K562 (cell line): ENCODE measurements around the gene MED13L. TPM values are rescaled to one million over a fixed set of nuclear protein-coding genes. Genes with fewer than 3 reads are reported as not detected.

Source experiments
- ATAC-seq: fragments of 200-7000 bp; cut with Tn5 transposase; 3 replicates; pipeline ENCODE4 v1.9.1; 2020; ENCODE audit warnings: moderate library complexity
- BruUV-seq: library from RNA; stranded (reverse); fragments of 400-500 nt; replicated peaks from 2 replicates; lab custom pipeline; 2021; lab: Mats Ljungman, UMichigan
- CTCF ChIA-PET: fragments of 300-600 bp; formaldehyde crosslinking; extraction: SDS; loops from one replicate; lab custom pipeline; 2021; ENCODE audit warnings: low intra/inter-chr PET ratio; lab: Yijun Ruan, JAX
- POLR2A ChIA-PET: fragments of 300-600, 350-650 bp; sonication (Branson Sonifier 250); formaldehyde crosslinking; extraction: SDS; loops from one replicate; lab custom pipeline; 2021; ENCODE audit warnings: antibody characterized with exemption, inconsistent platforms; lab: Yijun Ruan, JAX
- DNase-seq, 4 experiments: peaks; one replicate each; pipeline versions ENCODE4 v3.0.0 to v3.0.0-alpha.2; 2011 to 2018; ENCODE audit warnings: low spot score in 3 of 4, mixed read lengths in 3 of 4; ENCODE audit errors: extremely low read depth in 1 of 4
- FAIRE-seq: peaks from 2 replicates; lab custom pipeline; 2011; peaks lifted over from hg19 to GRCh38; lab: Jason Lieb, UNC
- H2AFZ ChIP-seq: 2 replicates; pipeline ENCODE4 v1.6.0; 2011; ENCODE audit warnings: low read depth, low read length, control low read depth, inconsistent platforms
- H3K27ac ChIP-seq: fragments of 200-600 bp; 3 replicates; pipeline ENCODE4 v1.8.0; 2011; ENCODE audit warnings: low read depth, mild to moderate bottlenecking, control low read depth, inconsistent platforms, low read length, moderate library complexity, mixed read lengths; ENCODE audit errors: extremely low read depth
- H3K27me3 ChIP-seq, 2 experiments: fragments of 300-600 bp in 1 of 2; 2 replicates in 1 of 2; 3 replicates in 1 of 2; pipeline versions ENCODE4 v1.6.0 to v1.8.0; 2011; ENCODE audit warnings: inconsistent platforms in 2 of 2, low read length in 2 of 2, mild to moderate bottlenecking in 1 of 2, mixed read lengths in 1 of 2, moderate library complexity in 1 of 2; ENCODE audit not compliant: control insufficient read depth in 2 of 2, insufficient read depth in 2 of 2
- H3K36me3 ChIP-seq: fragments of 300-600 bp; 3 replicates; pipeline ENCODE4 v1.8.0; 2011; ENCODE audit warnings: mild to moderate bottlenecking, low read length, inconsistent platforms; ENCODE audit not compliant: control insufficient read depth, insufficient read depth
- H3K4me1 ChIP-seq, 2 experiments: fragments of 200-600 bp in 1 of 2; replicated peaks in 1 of 2; 2 replicates in 1 of 2; 3 replicates in 1 of 2; pipeline versions ENCODE4 v1.5.1 to v1.8.0; 2011; ENCODE audit warnings: inconsistent platforms in 2 of 2, low read length in 2 of 2, mild to moderate bottlenecking in 1 of 2, mixed read lengths in 1 of 2, moderate library complexity in 1 of 2; ENCODE audit not compliant: control insufficient read depth in 2 of 2, insufficient read depth in 2 of 2
- H3K4me2 ChIP-seq: 2 replicates; pipeline ENCODE4 v1.6.1; 2011; ENCODE audit warnings: low read length, control low read depth, inconsistent platforms, mixed read lengths; ENCODE audit not compliant: insufficient read depth
- H3K4me3 ChIP-seq: fragments of 200-600 bp; sonication (generic), shearing (Covaris generic); 2 replicates; pipeline ENCODE4 v1.5.1; 2016; ENCODE audit warnings: control low read depth, inconsistent platforms
- H3K79me2 ChIP-seq: fragments of 200-600 bp; 3 replicates; pipeline ENCODE4 v1.8.0; 2011; ENCODE audit warnings: low read length, inconsistent platforms; ENCODE audit not compliant: control insufficient read depth, insufficient read depth
- H3K9ac ChIP-seq, 2 experiments: 2 replicates each; pipeline versions ENCODE4 v1.6.0 to v1.6.1; 2011; ENCODE audit warnings: low read depth in 2 of 2, low read length in 2 of 2, control low read depth in 1 of 2, inconsistent platforms in 1 of 2, mild to moderate bottlenecking in 1 of 2, mixed read lengths in 1 of 2; ENCODE audit not compliant: insufficient read depth in 1 of 2
- H3K9me1 ChIP-seq: one replicate; pipeline ENCODE4 v1.6.0; 2011; ENCODE audit warnings: inconsistent platforms, mild to moderate bottlenecking, low read length, moderate library complexity; ENCODE audit not compliant: control insufficient read depth, insufficient read depth
- H3K9me3 ChIP-seq: replicated peaks from 2 replicates; pipeline ENCODE4 v1.5.1; 2011; ENCODE audit warnings: low read depth, low read length, inconsistent platforms; ENCODE audit not compliant: control insufficient read depth, insufficient read depth
- H4K20me1 ChIP-seq: replicated peaks from 2 replicates; pipeline ENCODE4 v1.6.1; 2011; ENCODE audit warnings: low read length, inconsistent platforms, mixed read lengths; ENCODE audit not compliant: control insufficient read depth, insufficient read depth
- HMBOX1 ChIP-seq: sonication (generic); IDR thresholded peaks from 2 replicates; pipeline ENCODE4 v1.6.1; 2016
- MAFK ChIP-seq: IDR thresholded peaks from 2 replicates; pipeline ENCODE4 v1.6.1; 2011; ENCODE audit warnings: low read length, improper control_type of control experiment
- MCM3 ChIP-seq: fragments of 450-650 bp; IDR thresholded peaks from 2 replicates; pipeline ENCODE4 v1.6.1; 2016
- MTA1 ChIP-seq: fragments of 450-650 bp; IDR thresholded peaks from 2 replicates; pipeline ENCODE4 v1.6.1; 2017; ENCODE audit warnings: borderline replicate concordance
- MTA3 ChIP-seq: fragments of 450-650 bp; formaldehyde crosslinking; IDR thresholded peaks from 2 replicates; pipeline ENCODE4 v1.6.1; 2017; ENCODE audit warnings: mild to moderate bottlenecking, borderline replicate concordance
- POLR2AphosphoS5 ChIP-seq: IDR thresholded peaks from 2 replicates; pipeline ENCODE4 v1.6.1; 2011; ENCODE audit warnings: mild to moderate bottlenecking, low read depth, low read length, moderate library complexity; ENCODE audit not compliant: control insufficient read depth, insufficient read depth
- SP1 ChIP-seq: sonication (generic); formaldehyde crosslinking; IDR thresholded peaks from 2 replicates; pipeline ENCODE4 v1.8.1; 2022; ENCODE audit warnings: mild to moderate bottlenecking, missing genetic modification reagents
- UBTF ChIP-seq, 2 experiments: IDR thresholded peaks; 2 replicates each; pipeline ENCODE4 v1.6.1; 2012; ENCODE audit warnings: improper control_type of control experiment in 2 of 2, low read depth in 2 of 2, low read length in 2 of 2, borderline replicate concordance in 1 of 2
- ZBTB33 ChIP-seq: sonication (generic); formaldehyde crosslinking; IDR thresholded peaks from 2 replicates; pipeline ENCODE4 v1.8.1; 2023; ENCODE audit warnings: mild to moderate bottlenecking, missing genetic modification reagents
- ZNF41 ChIP-seq: fragments of 250-450 bp; sonication (Bioruptor Pico); conservative IDR thresholded peaks from 2 replicates; pipeline ENCODE4 v1.4.0; 2020; ENCODE audit warnings: mild to moderate bottlenecking
- ZNF436 ChIP-seq: fragments of 250-450, 450-650 bp; sonication (Bioruptor Pico); formaldehyde crosslinking; IDR thresholded peaks from 2 replicates; pipeline ENCODE4 v1.7.0; 2020; ENCODE audit warnings: mild to moderate bottlenecking
- ZNF551 ChIP-seq: fragments of 250-450 bp; sonication (Bioruptor Pico); IDR thresholded peaks from 2 replicates; pipeline ENCODE4 v1.5.0; 2021; ENCODE audit warnings: mild to moderate bottlenecking, moderate library complexity
- ZNF740 ChIP-seq, 3 experiments: fragments of 200-800 bp in 1 of 3; sonication (Bioruptor generic) in 1 of 3; sonication (generic) in 1 of 3; formaldehyde crosslinking in 1 of 3; IDR thresholded peaks; 2 replicates each; pipeline versions ENCODE4 v1.6.1 to v1.8.0; 2016 to 2022; ENCODE audit warnings: mild to moderate bottlenecking in 2 of 3, missing compliant biosample characterization in 2 of 3, missing genetic modification characterization in 2 of 3, missing genetic modification reagents in 1 of 3
- WGBS: fragments of 100-300 bp; shearing (Covaris generic); methylation state at CpG from one replicate; pipeline ENCODE4 v1.1.6; 2016; ENCODE audit warnings: low coverage, mixed read lengths; ENCODE audit not compliant: insufficient coverage; ENCODE audit errors: missing lambda C conversion rate; 5-methylcytosine and 5-hydroxymethylcytosine counted together
- in situ Hi-C: fragments of 300-500 bp; cut with MboI; formaldehyde crosslinking; loops from 4 replicates; pipeline ENCODE4 v1.15.0; 2018; ENCODE audit warnings: inconsistent platforms, mixed read lengths
- intact Hi-C: fragments of 100-400 bp; cut with micrococcal nuclease; formaldehyde crosslinking; loops from 2 replicates; pipeline ENCODE4 v1.14.2; 2022
- polyA plus RNA-seq, 8 experiments: library from polyadenylated mRNA; depleted of rRNA in 4 of 8; stranded (reverse) in 5 of 8; unstranded in 3 of 8; fragments of >200 nt; fragmentation: Nextera tagmentation in 2 of 8; fragmentation: Illumina TruSeq in 1 of 8; extraction: Ambion mirVana in 2 of 8; extraction: Trizol in 1 of 8; gene quantifications; 2 replicates each; pipeline versions ENCODE4 v1.2.1 to v1.2.3, GENCODE V29; 2011 to 2014; ENCODE audit warnings: inconsistent platforms in 1 of 8, missing spikeins in 1 of 8
- total RNA-seq, 7 experiments: library from RNA; depleted of rRNA in 6 of 7; stranded (reverse); fragments of >200 nt in 6 of 7; fragmentation: Illumina TruSeq in 2 of 7; extraction: Trizol in 2 of 7; gene quantifications; 2 replicates each; pipeline versions ENCODE4 v1.2.1 to v1.2.3, GENCODE V29; 2011 to 2021; ENCODE audit warnings: low replicate concordance in 1 of 7

Gene MED13L
- total and polyA plus RNA-seq, 9 of the 15 experiments (the other 6 are each of a cell fraction or from before 2014, with no cell fraction given), result 13.4 to 90.3 (median 36.9) TPM

GRCh38 chr12:116066381-116067230 lies 210.9 kb downstream of the MED13L start (continued):
- no peak for TF ChIP-seq ZNF740 (CRISPR knock-in tag; IDR thresholded peaks at IDR 0.05)
- TF ChIP-seq ZNF740 (tag; IDR thresholded peaks at IDR 0.05), result no peak
- TF ChIP-seq MTA1, result no peak
- no peak for TF ChIP-seq SP1
- no peak for TF ChIP-seq MCM3
- TF ChIP-seq ZBTB33 (CRISPR knock-in tag), result no peak
- TF ChIP-seq MTA3, result no peak

GRCh38 chr12:116065606-116066005 lies 211.9 kb downstream of the MED13L start:
- no peak overlapping the region for H3K9ac ChIP-seq
- no peak for FAIRE-seq
- CTCF ChIA-PET, result no interaction called here
- TF ChIP-seq ZNF551 (no peak), POLR2AphosphoS5 (no peak), MAFK (0 out of 2 replicates have a peak, but pooled peaks have one; percentile 22), ZNF436 (CRISPR knock-in tag) (no peak), HMBOX1 (no peak), ZNF41 (CRISPR knock-in tag) (no peak), UBTF (IDR thresholded peaks at IDR 0.05; ENCODE audit: borderline replicate concordance in 1 of 2, low read depth in 2 of 2, low read length in 2 of 2) (no peak)

More at GRCh38 chr12:116065606-116066005, 211.9 kb downstream of the MED13L start:
- Histone ChIP-seq H3K79me2 (peaks cover 87% of the 10 kb centered on the region), H3K9me1 (no peaks in the 10 kb centered on the region), H3K27me3 (no peaks in the 10 kb centered on the region), H3K4me1 (peaks cover 0 to 13% of the 10 kb centered on the region in 2 experiments; a peak in 2 of 5 replicates), H3K9me3 (no peaks in the 10 kb centered on the region), H2AFZ (no peak overlapping the region), H3K27ac (no peak overlapping the region), H3K4me3 (no peak overlapping the region), H4K20me1 (peaks cover 5% of the 10 kb centered on the region), H3K36me3 (peaks cover 9% of the 10 kb centered on the region; the same call in 2 of the 3 replicates), H3K4me2 (no peak overlapping the region)
- no peak for ATAC-seq
- intact Hi-C loops, result loop anchor here (2.0 to 10.0 kb wide), 3 partner anchors 57 to 171 kb away; no protein-coding TSS in a partner anchor
- no TSS peak for BruUV-seq
- 87% methylated on average over 1 of the region's 1 CpG for WGBS
- no peak for DNase-seq
- in situ Hi-C loops, result no loop called here
- POLR2A ChIA-PET, result no interaction called here
